Natural killer cell (primary cell): Measurements from ENCODE around the gene CPZ. TPM values are rescaled to one million over a fixed set of nuclear protein-coding genes. Genes with fewer than 3 reads are reported as not detected.

Experiments used
- ATAC-seq, 3 donors: fragments of 150-1000 bp in 2 of 3; fragments of 200-7000 bp in 1 of 3; cut with Tn5 transposase; 1 replicate in 1 of 3; 2 replicates in 2 of 3; pipeline ENCODE4 v1.10.0; 2021; ENCODE audit warnings: mild to moderate bottlenecking in 2 of 3, moderate library complexity in 2 of 3
- DNase-seq, 2 donors: peaks; one replicate each; pipeline versions ENCODE4 v3.0.0 to v3.0.0-alpha.2; 2013 to 2021; ENCODE audit warnings: mixed read lengths in 1 of 2
- H3K27ac ChIP-seq: one replicate; pipeline ENCODE4 v1.5.1; 2013; ENCODE audit warnings: mild to moderate bottlenecking, low read length
- H3K27me3 ChIP-seq: one replicate; pipeline ENCODE4 v1.6.1; 2013; ENCODE audit warnings: low read length; ENCODE audit not compliant: control insufficient read depth, insufficient read depth
- H3K36me3 ChIP-seq: one replicate; pipeline ENCODE4 v1.6.1; 2013; ENCODE audit warnings: low read length; ENCODE audit not compliant: control insufficient read depth, insufficient read depth
- H3K4me1 ChIP-seq: one replicate; pipeline ENCODE4 v1.6.1; 2013; ENCODE audit warnings: low read length; ENCODE audit not compliant: control insufficient read depth, insufficient read depth
- H3K4me3 ChIP-seq: one replicate; pipeline ENCODE4 v1.5.1; 2013; ENCODE audit warnings: low read length
- H3K9me3 ChIP-seq: one replicate; pipeline ENCODE4 v1.6.1; 2013; ENCODE audit warnings: low read length; ENCODE audit not compliant: control insufficient read depth, insufficient read depth
- H3K27ac Mint-ChIP-seq, 2 donors: one replicate each; pipeline ENCODE4 v1.8.0; 2022; ENCODE audit warnings: mild to moderate bottlenecking in 2 of 2, mixed read lengths in 2 of 2, moderate library complexity in 1 of 2
- H3K27me3 Mint-ChIP-seq, 2 donors: one replicate each; pipeline ENCODE4 v1.8.0; 2022; ENCODE audit warnings: low read depth in 2 of 2, mixed read lengths in 2 of 2
- H3K36me3 Mint-ChIP-seq: one replicate; pipeline ENCODE4 v1.8.0; 2022; ENCODE audit warnings: mixed read lengths
- H3K4me1 Mint-ChIP-seq, 2 donors: one replicate each; pipeline ENCODE4 v1.8.0; 2022; ENCODE audit warnings: mixed read lengths in 2 of 2
- H3K4me3 Mint-ChIP-seq: one replicate; pipeline ENCODE4 v1.8.0; 2022; ENCODE audit warnings: mild to moderate bottlenecking, moderate library complexity, mixed read lengths
- H3K9me3 Mint-ChIP-seq, 2 donors: one replicate each; pipeline ENCODE4 v1.8.0; 2022; ENCODE audit warnings: mixed read lengths in 2 of 2
- WGBS: methylation state at CpG from one replicate; pipeline ENCODE4 v1.1.7; 2013; ENCODE audit warnings: missing lambda C conversion rate; ENCODE audit not compliant: insufficient coverage; 5-methylcytosine and 5-hydroxymethylcytosine counted together
- intact Hi-C: fragments of 100-400 bp; cut with micrococcal nuclease; formaldehyde crosslinking; loops from one replicate; pipeline ENCODE4 v1.14.2; 2022
- total RNA-seq, 4 donors: library from RNA; stranded (reverse); fragments of 120-200 nt in 1 of 4; gene quantifications; one replicate each; pipeline versions ENCODE4 v1.2.3 to v1.2.4, GENCODE V29; 2013 to 2022
- TF ChIP-seq, protein P1 (sequence below): fragments of 200-600 bp; IDR thresholded peaks from one replicate; pipeline ENCODE4 v1.8.0; 2022; ENCODE audit warnings: antibody characterized with exemption

The CPZ gene
- total RNA-seq, 3 donors from 2014 or later (not counting 1 experiment from before 2014, with no cell fraction given), result not detected

DNA sequence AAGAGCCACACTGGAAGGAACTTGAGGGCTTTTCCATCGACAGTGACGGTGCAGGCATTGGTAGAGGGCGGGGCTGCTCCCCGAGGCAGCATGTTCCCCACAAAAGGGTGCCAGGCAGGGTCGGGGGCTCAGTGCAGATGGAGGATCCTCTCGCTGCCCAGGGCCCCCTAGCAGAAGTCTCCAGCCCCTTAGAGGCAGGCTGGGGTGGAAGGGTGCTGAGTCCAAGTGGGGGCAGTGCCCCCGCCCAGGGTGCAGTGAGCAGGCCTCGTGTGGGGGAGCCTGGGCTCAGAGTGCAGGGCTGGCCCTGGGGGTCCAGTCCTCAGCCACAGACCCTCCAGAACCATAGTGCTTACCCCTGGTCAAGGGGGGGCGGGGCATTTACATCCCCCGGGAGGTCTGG is 9.0 kb downstream of the CPZ start:
- Histone ChIP-seq H3K9me3 (no peaks in the 10 kb centered on the region), H3K27ac (no peak overlapping the region), H3K4me3 (no peak overlapping the region), H3K27me3 (no peaks in the 10 kb centered on the region), H3K4me1 (no peaks in the 10 kb centered on the region), H3K36me3 (no peaks in the 10 kb centered on the region)
- H3K27ac Mint-ChIP-seq, result no peak overlapping the region
- peaks cover 0 to 4% of the 10 kb centered on the region in 2 donors for H3K27me3 Mint-ChIP-seq
- H3K4me1 Mint-ChIP-seq, result no peaks in the 10 kb centered on the region
- TF ChIP-seq, protein P1, sequence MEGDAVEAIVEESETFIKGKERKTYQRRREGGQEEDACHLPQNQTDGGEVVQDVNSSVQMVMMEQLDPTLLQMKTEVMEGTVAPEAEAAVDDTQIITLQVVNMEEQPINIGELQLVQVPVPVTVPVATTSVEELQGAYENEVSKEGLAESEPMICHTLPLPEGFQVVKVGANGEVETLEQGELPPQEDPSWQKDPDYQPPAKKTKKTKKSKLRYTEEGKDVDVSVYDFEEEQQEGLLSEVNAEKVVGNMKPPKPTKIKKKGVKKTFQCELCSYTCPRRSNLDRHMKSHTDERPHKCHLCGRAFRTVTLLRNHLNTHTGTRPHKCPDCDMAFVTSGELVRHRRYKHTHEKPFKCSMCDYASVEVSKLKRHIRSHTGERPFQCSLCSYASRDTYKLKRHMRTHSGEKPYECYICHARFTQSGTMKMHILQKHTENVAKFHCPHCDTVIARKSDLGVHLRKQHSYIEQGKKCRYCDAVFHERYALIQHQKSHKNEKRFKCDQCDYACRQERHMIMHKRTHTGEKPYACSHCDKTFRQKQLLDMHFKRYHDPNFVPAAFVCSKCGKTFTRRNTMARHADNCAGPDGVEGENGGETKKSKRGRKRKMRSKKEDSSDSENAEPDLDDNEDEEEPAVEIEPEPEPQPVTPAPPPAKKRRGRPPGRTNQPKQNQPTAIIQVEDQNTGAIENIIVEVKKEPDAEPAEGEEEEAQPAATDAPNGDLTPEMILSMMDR, result no peak
- no peaks in the 10 kb centered on the region for H3K36me3 Mint-ChIP-seq
- DNase-seq (no peak), ATAC-seq (no peak)
- no peak overlapping the region for H3K4me3 Mint-ChIP-seq
- H3K9me3 Mint-ChIP-seq, result no peaks in the 10 kb centered on the region
- 76% methylated on average over 10 of the region's 10 CpGs for WGBS
- intact Hi-C loops, result no loop called here

DNA sequence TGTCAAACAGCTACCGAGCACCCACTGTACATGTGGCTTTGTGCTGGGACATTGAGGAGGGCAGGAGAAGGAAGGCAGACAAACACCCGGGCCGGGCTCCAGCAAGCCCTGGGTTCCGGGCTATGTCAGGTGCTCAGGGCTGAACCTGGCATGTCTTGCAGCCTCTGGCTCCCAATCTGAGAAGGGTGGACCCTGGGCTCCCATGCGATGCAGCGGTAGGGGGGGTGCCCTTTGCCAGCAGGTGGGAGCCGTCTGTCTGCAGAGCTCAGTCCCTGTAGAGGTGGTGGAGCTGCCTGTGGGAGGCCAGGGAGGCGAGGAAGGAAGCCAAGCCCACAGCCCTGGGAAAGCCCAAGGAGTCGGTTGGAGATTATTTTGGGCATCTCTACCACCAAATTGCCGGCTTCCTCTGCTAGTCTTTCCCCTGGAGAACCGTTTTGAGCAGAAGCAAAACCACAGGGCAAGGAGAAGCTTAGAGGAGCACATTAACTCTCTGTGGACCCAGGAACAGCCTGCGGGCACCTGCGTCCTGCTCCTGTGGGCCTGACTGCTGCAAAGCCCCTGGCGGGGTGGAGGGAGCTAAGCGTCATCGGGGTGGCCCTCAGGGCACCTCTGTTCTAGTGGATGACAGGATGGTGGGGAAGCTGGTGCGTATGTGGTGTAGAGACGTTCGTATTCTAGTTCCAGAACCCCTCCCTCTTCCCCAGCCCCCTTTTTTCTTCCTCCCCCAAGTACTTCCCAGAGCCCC is 10.3 kb downstream of the CPZ start:
- Mint-ChIP-seq H3K9me3 (no peaks in the 10 kb centered on the region), H3K4me1 (no peaks in the 10 kb centered on the region), H3K4me3 (no peak overlapping the region), H3K27me3 (peaks cover 0 to 4% of the 10 kb centered on the region in 2 donors), H3K27ac (no peak overlapping the region), H3K36me3 (no peaks in the 10 kb centered on the region)
- WGBS, result 38% methylated on average over 18 of the region's 19 CpGs
- H3K4me3 ChIP-seq, result no peak overlapping the region
- DNase-seq, result no peak
- no peak for ATAC-seq
- no peak overlapping the region for H3K27ac ChIP-seq
- no peaks in the 10 kb centered on the region for H3K4me1 ChIP-seq
- no peaks in the 10 kb centered on the region for H3K9me3 ChIP-seq
- intact Hi-C loops, result no loop called here
- H3K36me3 ChIP-seq, result no peaks in the 10 kb centered on the region
- H3K27me3 ChIP-seq, result no peaks in the 10 kb centered on the region
- TF ChIP-seq, protein P1, result no peak

DNA sequence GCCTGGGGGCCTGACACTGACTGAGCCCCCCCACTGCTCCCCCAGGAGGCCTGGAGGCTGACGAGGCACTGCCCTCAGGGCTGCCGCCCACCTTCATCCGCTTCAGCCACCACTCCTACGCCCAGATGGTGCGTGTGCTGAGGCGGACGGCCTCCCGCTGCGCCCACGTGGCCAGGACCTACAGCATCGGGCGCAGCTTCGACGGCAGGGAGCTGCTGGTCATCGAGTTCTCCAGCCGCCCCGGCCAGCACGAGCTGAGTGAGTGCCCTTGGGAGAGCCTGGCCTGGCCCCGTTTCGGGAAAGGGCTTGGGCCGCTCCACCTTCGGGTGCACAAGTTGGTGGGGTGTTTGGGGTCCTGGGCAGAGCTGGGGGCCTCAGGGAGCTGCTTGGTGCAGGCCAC is 11.4 kb downstream of the CPZ start:
- H3K4me3 Mint-ChIP-seq, result no peak overlapping the region
- H3K9me3 ChIP-seq, result no peaks in the 10 kb centered on the region
- H3K36me3 Mint-ChIP-seq, result no peaks in the 10 kb centered on the region
- no peaks in the 10 kb centered on the region for H3K36me3 ChIP-seq
- 93% methylated on average over 22 of the region's 22 CpGs for WGBS
- peaks cover 0 to 4% of the 10 kb centered on the region in 2 donors for H3K27me3 Mint-ChIP-seq
- DNase-seq (no peak), ATAC-seq (no peak)
- no peaks in the 10 kb centered on the region for H3K27me3 ChIP-seq
- no peaks in the 10 kb centered on the region for H3K4me1 Mint-ChIP-seq
- H3K4me3 ChIP-seq, result no peak overlapping the region
- H3K27ac ChIP-seq, result no peak overlapping the region
- no peaks in the 10 kb centered on the region for H3K4me1 ChIP-seq
- TF ChIP-seq, protein P1, result no peak
- no peaks in the 10 kb centered on the region for H3K9me3 Mint-ChIP-seq
- intact Hi-C loops, result no loop called here
- no peak overlapping the region for H3K27ac Mint-ChIP-seq

DNA sequence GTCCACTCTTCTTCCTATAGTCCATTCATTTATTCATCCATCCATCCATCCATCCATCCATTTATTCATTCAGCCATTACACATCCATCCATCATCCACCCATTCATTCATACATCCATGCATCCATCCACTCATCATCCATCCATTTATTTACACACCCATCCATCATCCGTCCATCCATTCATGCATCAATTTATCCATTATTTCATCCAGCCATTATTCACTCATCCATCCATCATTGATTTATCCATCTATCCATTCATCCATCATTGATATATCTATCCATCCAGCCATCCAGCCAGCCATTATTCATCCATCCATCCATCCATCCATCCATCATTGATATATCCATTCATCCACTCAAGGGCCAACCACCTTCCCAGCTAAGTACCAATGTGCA is 12.7 kb downstream of the CPZ start:
- no peak overlapping the region for H3K4me3 ChIP-seq
- 96% methylated on average over 1 of the region's 1 CpG for WGBS
- DNase-seq, result no peak
- H3K9me3 ChIP-seq, result no peaks in the 10 kb centered on the region
- no peak overlapping the region for H3K27ac ChIP-seq
- Mint-ChIP-seq H3K4me3 (no peak overlapping the region), H3K9me3 (no peaks in the 10 kb centered on the region), H3K36me3 (no peaks in the 10 kb centered on the region), H3K4me1 (no peaks in the 10 kb centered on the region), H3K27ac (no peak overlapping the region), H3K27me3 (no peaks in the 10 kb centered on the region)
- intact Hi-C loops, result no loop called here
- no peaks in the 10 kb centered on the region for H3K4me1 ChIP-seq
- H3K27me3 ChIP-seq, result no peaks in the 10 kb centered on the region
- ATAC-seq, result no peak
- H3K36me3 ChIP-seq, result no peaks in the 10 kb centered on the region
- TF ChIP-seq, protein P1, result no peak
